AG08396 (cell line): ENCODE results near the gene CDKN2B-AS1.
"Not testable (repeated sequence)": the region's sequence is repeated elsewhere in the genome, so short reads cannot be mapped to it uniquely, and the experiment has no call there.

Source experiments
- DNase-seq: peaks from one replicate; pipeline ENCODE4 v3.0.0; 2012; ENCODE audit warnings: low spot score, mixed read lengths

Gene CDKN2B-AS1

GRCh38 chr9:22043928-22044327 lies 49.3 kb downstream of the CDKN2B-AS1 start:
- DNase-seq: no peak

- DNase-seq: peak; percentile 40
Measured at GRCh38 chr9:22044583-22044982, 50.0 kb downstream of the CDKN2B-AS1 start.

- DNase-seq: no peak
Measured at GRCh38 chr9:22045423-22045822, 50.8 kb downstream of the CDKN2B-AS1 start.

GRCh38 chr9:22046243-22046885 lies 51.8 kb downstream of the CDKN2B-AS1 start:
- DNase-seq: no peak

GRCh38 chr9:22047596-22047995 lies 53.0 kb downstream of the CDKN2B-AS1 start:
- DNase-seq: no peak

GRCh38 chr9:22049411-22049810 lies 54.8 kb downstream of the CDKN2B-AS1 start:
- no peak for DNase-seq

GRCh38 chr9:22050924-22051323 lies 56.3 kb downstream of the CDKN2B-AS1 start:
- DNase-seq: no peak

- DNase-seq: peak; percentile 63
Measured at GRCh38 chr9:22052376-22052945, 57.9 kb downstream of the CDKN2B-AS1 start.

- DNase-seq: no peak
Measured at GRCh38 chr9:22053178-22053577, 58.6 kb downstream of the CDKN2B-AS1 start.

- DNase-seq: no peak
Measured at GRCh38 chr9:22054076-22054475, 59.5 kb downstream of the CDKN2B-AS1 start.

GRCh38 chr9:22054529-22054928 lies 59.9 kb downstream of the CDKN2B-AS1 start:
- no peak for DNase-seq

GRCh38 chr9:22055090-22055489 lies 60.5 kb downstream of the CDKN2B-AS1 start:
- no peak for DNase-seq

- DNase-seq: no peak
Measured at GRCh38 chr9:22056402-22056801, 61.8 kb downstream of the CDKN2B-AS1 start.

- DNase-seq: not testable (repeated sequence)
Measured at GRCh38 chr9:22057972-22058371, 63.4 kb downstream of the CDKN2B-AS1 start.

- no peak for DNase-seq
Measured at GRCh38 chr9:22060831-22061383, 66.3 kb downstream of the CDKN2B-AS1 start.

GRCh38 chr9:22064957-22065356 lies 70.4 kb downstream of the CDKN2B-AS1 start:
- DNase-seq: no peak

GRCh38 chr9:22065431-22066200 lies 71.0 kb downstream of the CDKN2B-AS1 start:
- DNase-seq: no peak

- DNase-seq: no peak
Measured at GRCh38 chr9:22067196-22067595, 72.6 kb downstream of the CDKN2B-AS1 start.

- DNase-seq: no peak
Measured at GRCh38 chr9:22068369-22068768, 73.8 kb downstream of the CDKN2B-AS1 start.

GRCh38 chr9:22073349-22073748 lies 78.8 kb downstream of the CDKN2B-AS1 start:
- no peak for DNase-seq

- DNase-seq: no peak
Measured at GRCh38 chr9:22078081-22078480, 83.5 kb downstream of the CDKN2B-AS1 start.

GRCh38 chr9:22079873-22080341 lies 85.3 kb downstream of the CDKN2B-AS1 start:
- DNase-seq: peak; percentile 50
